ENCODE results near the gene ATF6.

Gene ATF6

DNA sequence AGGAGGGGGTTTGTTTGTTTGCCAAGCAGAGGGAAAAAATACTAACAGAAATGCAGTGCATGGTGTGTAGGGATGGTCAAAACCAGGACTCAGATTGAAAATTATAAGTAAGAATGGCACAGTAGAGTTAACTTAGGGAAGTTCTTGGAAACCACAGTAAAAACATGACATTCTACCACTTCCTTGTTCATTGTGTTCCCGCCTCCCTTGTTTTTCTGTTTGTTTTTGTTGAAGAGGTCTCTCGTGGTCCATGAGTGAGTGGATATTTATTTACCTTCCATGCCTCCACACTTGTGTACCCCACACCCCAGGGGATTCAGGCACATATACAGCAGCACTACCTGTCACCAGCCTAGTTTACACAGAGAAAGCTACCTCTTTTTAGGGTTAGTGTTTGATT, 187.9 kb downstream of the ATF6 start:
- TF ChIP-seq CTCF (IDR thresholded peaks at IDR 0.05): no peak
- Mint-ChIP-seq H3K4me1 (peaks cover 35% of the 10 kb centered on the region), H3K36me3 (ENCODE audit: low read depth) (peaks cover 8% of the 10 kb centered on the region), H3K9me3 (peaks cover 4% of the 10 kb centered on the region), H3K27ac (no peak overlapping the region), H3K4me3 (no peak overlapping the region), H3K27me3 (ENCODE audit: low read depth, poor library complexity) (peaks cover 2% of the 10 kb centered on the region)
- DNase-seq: no peak

DNA sequence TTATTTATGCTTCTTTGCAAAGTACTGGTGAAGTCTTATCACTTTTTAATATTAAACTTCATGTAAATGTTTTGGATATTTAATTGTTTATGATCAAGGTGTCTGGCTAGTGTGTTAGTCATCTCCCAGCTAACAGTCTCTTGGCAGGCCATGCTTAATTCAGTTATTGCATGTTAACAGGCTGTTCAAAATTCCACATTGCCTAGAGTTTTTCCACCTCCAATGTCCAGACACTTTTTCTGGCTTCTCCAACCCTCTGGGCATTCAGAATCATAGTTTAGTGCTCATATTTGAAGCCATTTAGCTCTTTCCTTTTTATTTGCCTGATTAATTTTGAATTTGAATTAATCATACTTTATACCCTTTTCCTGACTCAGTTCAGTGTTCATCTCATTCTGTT, 188.3 kb downstream of the ATF6 start:
- no peak overlapping the region for H3K27ac Mint-ChIP-seq
- H3K27me3 Mint-ChIP-seq (ENCODE audit: low read depth, poor library complexity): peaks cover 2% of the 10 kb centered on the region
- DNase-seq: no peak
- H3K36me3 Mint-ChIP-seq (ENCODE audit: low read depth): peaks cover 11% of the 10 kb centered on the region
- no peak overlapping the region for H3K4me3 Mint-ChIP-seq
- H3K9me3 Mint-ChIP-seq: peaks cover 2% of the 10 kb centered on the region
- TF ChIP-seq CTCF (IDR thresholded peaks at IDR 0.05): no peak
- H3K4me1 Mint-ChIP-seq: peaks cover 32% of the 10 kb centered on the region

- H3K4me1 Mint-ChIP-seq: peaks cover 21% of the 10 kb centered on the region
- H3K4me3 Mint-ChIP-seq: no peak overlapping the region
- H3K36me3 Mint-ChIP-seq (ENCODE audit: low read depth): peaks cover 17% of the 10 kb centered on the region
- no peak for TF ChIP-seq CTCF (IDR thresholded peaks at IDR 0.05)
- no peak overlapping the region for H3K27ac Mint-ChIP-seq
- H3K9me3 Mint-ChIP-seq: no peaks in the 10 kb centered on the region
- peaks cover 2% of the 10 kb centered on the region for H3K27me3 Mint-ChIP-seq (ENCODE audit: low read depth, poor library complexity)
- DNase-seq: no peak
These were observed 189.5 kb downstream of the ATF6 start for GRCh38 chr1:161955606-161956005.

GRCh38 chr1:161956097-161956496, 190.0 kb downstream of the ATF6 start:
- H3K4me1 Mint-ChIP-seq: peaks cover 19% of the 10 kb centered on the region
- no peak overlapping the region for H3K27ac Mint-ChIP-seq
- H3K9me3 Mint-ChIP-seq: no peaks in the 10 kb centered on the region
- no peak overlapping the region for H3K4me3 Mint-ChIP-seq
- no peak for DNase-seq
- no peak for TF ChIP-seq CTCF (IDR thresholded peaks at IDR 0.05)
- peaks cover 21% of the 10 kb centered on the region for H3K36me3 Mint-ChIP-seq (ENCODE audit: low read depth)
- H3K27me3 Mint-ChIP-seq (ENCODE audit: low read depth, poor library complexity): peaks cover 2% of the 10 kb centered on the region

DNA sequence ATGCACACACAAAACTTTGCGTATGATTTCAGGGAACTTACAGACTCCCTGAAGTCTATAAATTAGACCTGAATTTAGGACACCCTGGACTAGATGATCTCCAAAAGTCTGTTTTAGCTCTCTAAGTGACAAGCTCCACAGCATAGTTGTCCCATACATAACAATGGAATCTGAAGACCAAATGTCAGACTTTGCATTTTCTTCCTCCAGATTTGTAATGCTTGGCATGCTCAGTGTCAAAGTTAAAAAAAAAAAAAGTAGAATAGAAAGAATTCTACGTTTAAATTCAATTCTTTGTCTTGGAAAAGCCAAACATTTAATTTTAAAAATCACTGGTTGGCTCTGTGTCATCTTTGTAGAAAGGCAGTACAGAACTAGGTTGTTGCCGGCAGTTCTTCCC, 190.8 kb downstream of the ATF6 start:
- no peak overlapping the region for H3K27ac Mint-ChIP-seq
- no peak for DNase-seq
- H3K4me1 Mint-ChIP-seq: peaks cover 19% of the 10 kb centered on the region
- no peak overlapping the region for H3K4me3 Mint-ChIP-seq
- peaks cover 2% of the 10 kb centered on the region for H3K27me3 Mint-ChIP-seq (ENCODE audit: low read depth, poor library complexity)
- H3K9me3 Mint-ChIP-seq: no peaks in the 10 kb centered on the region
- TF ChIP-seq CTCF (IDR thresholded peaks at IDR 0.05): no peak
- H3K36me3 Mint-ChIP-seq (ENCODE audit: low read depth): peaks cover 22% of the 10 kb centered on the region

DNA sequence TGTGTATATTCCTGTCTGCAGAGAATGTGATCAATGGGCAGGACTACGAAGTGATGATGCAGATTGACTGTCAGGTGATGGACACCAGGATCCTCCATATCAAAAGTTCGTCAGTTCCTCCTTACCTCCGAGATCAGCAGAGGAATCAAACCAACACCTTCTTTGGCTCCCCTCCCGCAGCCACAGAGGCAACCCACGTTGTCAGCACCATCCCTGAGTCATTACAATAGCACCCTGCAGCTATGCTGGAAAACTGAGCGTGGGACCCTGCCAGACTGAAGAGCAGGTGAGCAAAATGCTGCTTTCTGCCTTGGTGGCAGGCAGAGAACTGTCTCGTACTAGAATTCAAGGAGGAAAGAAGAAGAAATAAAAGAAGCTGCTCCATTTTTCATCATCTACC, 192.3 kb downstream of the ATF6 start:
- no peak for TF ChIP-seq CTCF (IDR thresholded peaks at IDR 0.05)
- H3K4me3 Mint-ChIP-seq: no peak overlapping the region
- peaks cover 29% of the 10 kb centered on the region for H3K36me3 Mint-ChIP-seq (ENCODE audit: low read depth)
- no peak overlapping the region for H3K27ac Mint-ChIP-seq
- H3K9me3 Mint-ChIP-seq: no peaks in the 10 kb centered on the region
- peaks cover 16% of the 10 kb centered on the region for H3K4me1 Mint-ChIP-seq
- H3K27me3 Mint-ChIP-seq (ENCODE audit: low read depth, poor library complexity): peaks cover 2% of the 10 kb centered on the region
- DNase-seq: no peak

Data from nephron progenitor cell (in vitro differentiated cells).